H9 (cell line): Measurements from ENCODE around the gene ANO6. TPM values are rescaled to one million over a fixed set of nuclear protein-coding genes. Genes with fewer than 3 reads are reported as not detected.

Experiments used
- DNase-seq: peaks from one replicate; pipeline ENCODE4 v3.0.0-alpha.2; 2017
- H2AFZ ChIP-seq: one replicate; pipeline ENCODE4 v1.6.1; 2013; ENCODE audit warnings: mild to moderate bottlenecking, low read length, control low read depth, moderate library complexity
- H2AK5ac ChIP-seq: 2 replicates; pipeline ENCODE4 v1.6.1; 2013; ENCODE audit warnings: low read length, control low read depth, mixed read lengths; ENCODE audit not compliant: insufficient read length
- H2BK120ac ChIP-seq: one replicate; pipeline ENCODE4 v1.6.1; 2013; ENCODE audit warnings: low read depth, mild to moderate bottlenecking, low read length, control low read depth, inconsistent platforms; ENCODE audit not compliant: poor library complexity, severe bottlenecking
- H2BK12ac ChIP-seq: 2 replicates; pipeline ENCODE4 v1.6.1; 2013; ENCODE audit warnings: low read length, control low read depth, mixed read lengths, low read depth; ENCODE audit not compliant: insufficient read length
- H2BK15ac ChIP-seq: 2 replicates; pipeline ENCODE4 v1.6.1; 2013; ENCODE audit warnings: low read depth, low read length, control low read depth
- H2BK20ac ChIP-seq: one replicate; pipeline ENCODE4 v1.6.1; 2013; ENCODE audit warnings: low read depth, mild to moderate bottlenecking, low read length, control low read depth, inconsistent platforms; ENCODE audit not compliant: poor library complexity, severe bottlenecking
- H2BK5ac ChIP-seq: 2 replicates; pipeline ENCODE4 v1.6.1; 2013; ENCODE audit warnings: low read length, control low read depth, mixed read lengths; ENCODE audit not compliant: insufficient read length
- H3K14ac ChIP-seq: 2 replicates; pipeline ENCODE4 v1.6.1; 2013; ENCODE audit warnings: low read length, control low read depth; ENCODE audit not compliant: insufficient read depth
- H3K18ac ChIP-seq: 2 replicates; pipeline ENCODE4 v1.6.1; 2013; ENCODE audit warnings: low read depth, mild to moderate bottlenecking, mixed read lengths, low read length, control low read depth; ENCODE audit not compliant: insufficient read length
- H3K23ac ChIP-seq: 2 replicates; pipeline ENCODE4 v1.6.1; 2013; ENCODE audit warnings: low read length, control low read depth, mixed read lengths, low read depth; ENCODE audit not compliant: insufficient read length
- H3K23me2 ChIP-seq: 2 replicates; pipeline ENCODE4 v1.6.1; 2013; ENCODE audit warnings: low read depth, mild to moderate bottlenecking, mixed read lengths, low read length, control low read depth; ENCODE audit not compliant: insufficient read length, poor library complexity, severe bottlenecking
- H3K27ac ChIP-seq: 2 replicates; pipeline ENCODE4 v1.5.1; 2013; ENCODE audit warnings: low read length, control low read depth, mixed read lengths, low read depth; ENCODE audit not compliant: insufficient read length
- H3K27me3 ChIP-seq: 2 replicates; pipeline ENCODE4 v1.6.1; 2013; ENCODE audit warnings: low read length, control low read depth, inconsistent platforms; ENCODE audit not compliant: insufficient read depth
- H3K4ac ChIP-seq: 2 replicates; pipeline ENCODE4 v1.6.1; 2013; ENCODE audit warnings: low read depth, mild to moderate bottlenecking, control low read depth, inconsistent platforms, low read length, moderate library complexity
- H3K4me1 ChIP-seq: 2 replicates; pipeline ENCODE4 v1.6.1; 2013; ENCODE audit warnings: low read length, control low read depth, inconsistent platforms; ENCODE audit not compliant: insufficient read depth
- H3K4me2 ChIP-seq: 2 replicates; pipeline ENCODE4 v1.6.1; 2013; ENCODE audit warnings: low read length, control low read depth, mixed read lengths; ENCODE audit not compliant: insufficient read length, insufficient read depth
- H3K56ac ChIP-seq: 2 replicates; pipeline ENCODE4 v1.6.1; 2013; ENCODE audit warnings: low read depth, mild to moderate bottlenecking, mixed read lengths, low read length, control low read depth; ENCODE audit not compliant: insufficient read length
- H3K79me1 ChIP-seq: 2 replicates; pipeline ENCODE4 v1.6.1; 2013; ENCODE audit warnings: low read depth, mild to moderate bottlenecking, moderate library complexity, low read length, control low read depth, inconsistent platforms; ENCODE audit not compliant: insufficient read depth, poor library complexity, severe bottlenecking
- H3K79me2 ChIP-seq: 2 replicates; pipeline ENCODE4 v1.6.1; 2013; ENCODE audit warnings: low read length, control low read depth, inconsistent platforms; ENCODE audit not compliant: insufficient read depth
- H3K9ac ChIP-seq: 2 replicates; pipeline ENCODE4 v1.6.1; 2013; ENCODE audit warnings: low read length, control low read depth, mixed read lengths; ENCODE audit not compliant: insufficient read length; ENCODE audit errors: extremely low read depth
- H3K9me3 ChIP-seq: one replicate; pipeline ENCODE4 v1.6.1; 2013; ENCODE audit warnings: low read depth, low read length, inconsistent platforms; ENCODE audit not compliant: control insufficient read depth
- H3T11ph ChIP-seq: one replicate; pipeline ENCODE4 v1.6.1; 2013; ENCODE audit warnings: mild to moderate bottlenecking, low read length, control low read depth, inconsistent platforms
- H4K20me1 ChIP-seq: one replicate; pipeline ENCODE4 v1.6.1; 2013; ENCODE audit not compliant: control insufficient read depth, insufficient read length, insufficient read depth
- H4K5ac ChIP-seq: 2 replicates; pipeline ENCODE4 v1.6.1; 2013; ENCODE audit warnings: low read depth, mild to moderate bottlenecking, mixed read lengths, low read length, control low read depth; ENCODE audit not compliant: insufficient read length
- H4K8ac ChIP-seq: replicated peaks from 2 replicates; pipeline ENCODE4 v1.6.1; 2013; ENCODE audit warnings: low read length, control low read depth, mixed read lengths, low read depth; ENCODE audit not compliant: insufficient read length
- H4K91ac ChIP-seq: 2 replicates; pipeline ENCODE4 v1.6.1; 2013; ENCODE audit warnings: low read depth, mild to moderate bottlenecking, moderate library complexity, mixed read lengths, low read length, control low read depth; ENCODE audit not compliant: insufficient read length
- H3K27ac Mint-ChIP-seq, 3 experiments: 2 replicates in 2 of 3; 3 replicates in 1 of 3; pipeline ENCODE4 v1.8.0; 2020 to 2021; ENCODE audit warnings: mixed read lengths in 3 of 3, mild to moderate bottlenecking in 1 of 3, moderate library complexity in 1 of 3
- H3K27me3 Mint-ChIP-seq: 2 replicates; pipeline ENCODE4 v1.8.0; 2021; ENCODE audit warnings: low read depth, mild to moderate bottlenecking, moderate library complexity, mixed read lengths
- H3K36me3 Mint-ChIP-seq, 3 experiments: 2 replicates in 2 of 3; 3 replicates in 1 of 3; pipeline ENCODE4 v1.8.0; 2020 to 2021; ENCODE audit warnings: low read depth in 3 of 3, mixed read lengths in 3 of 3; ENCODE audit not compliant: insufficient read depth in 1 of 3
- H3K4me1 Mint-ChIP-seq, 2 experiments: 2 replicates each; pipeline ENCODE4 v1.8.0; 2020; ENCODE audit warnings: mixed read lengths in 2 of 2
- H3K4me3 Mint-ChIP-seq, 2 experiments: 2 replicates in 1 of 2; 3 replicates in 1 of 2; pipeline ENCODE4 v1.8.0; 2020 to 2021; ENCODE audit warnings: mild to moderate bottlenecking in 2 of 2, mixed read lengths in 2 of 2, moderate library complexity in 1 of 2
- H3K9me3 Mint-ChIP-seq, 2 experiments: 2 replicates in 1 of 2; 3 replicates in 1 of 2; pipeline ENCODE4 v1.8.0; 2020; ENCODE audit warnings: mild to moderate bottlenecking in 2 of 2, mixed read lengths in 2 of 2, moderate library complexity in 1 of 2
- WGBS: extraction: QIAGEN DNeasy Blood & Tissue Kit; methylation state at CpG from one replicate; pipeline ENCODE4 v1.1.7; 2013; ENCODE audit warnings: missing lambda C conversion rate, low lambda C conversion rate, mixed read lengths; ENCODE audit not compliant: insufficient read length; ENCODE audit errors: extremely low coverage; 5-methylcytosine and 5-hydroxymethylcytosine counted together
- total RNA-seq: library from RNA; stranded (reverse); gene quantifications from 2 replicates; pipeline ENCODE4 v1.2.1, GENCODE V29; 2021
- TF ChIP-seq, protein P1 (sequence below): fragments of 200-600 bp; sonication (generic); conservative IDR thresholded peaks from 3 replicates; pipeline ENCODE4 v1.8.0; 2021; ENCODE audit warnings: antibody characterized with exemption, mild to moderate bottlenecking

The ANO6 gene
- total RNA-seq, 1 experiment from 2014 or later = 24.3 TPM

GRCh38 chr12:45278447-45278846, 62.6 kb downstream of the ANO6 start:
- Histone ChIP-seq H3K27ac (no peak overlapping the region), H3K18ac (no peak overlapping the region), H3K14ac (no peak overlapping the region), H4K8ac (no peak overlapping the region), H3K79me1 (peaks cover 11% of the 10 kb centered on the region), H2BK120ac (no peak overlapping the region), H3K4ac (no peak overlapping the region), H2AK5ac (no peak overlapping the region), H4K5ac (no peak overlapping the region), H3K4me1 (no peaks in the 10 kb centered on the region), H3K79me2 (peaks cover 2% of the 10 kb centered on the region; the same call in 1 of the 2 replicates), H3K4me2 (no peak overlapping the region), H2BK15ac (no peak overlapping the region), H4K91ac (no peak overlapping the region), H3K27me3 (no peaks in the 10 kb centered on the region), H3K23me2 (no peaks in the 10 kb centered on the region), H3K56ac (no peak overlapping the region), H4K20me1 (no peaks in the 10 kb centered on the region), H3K9ac (no peak overlapping the region), H2BK5ac (no peak overlapping the region), H3K23ac (no peak overlapping the region), H2AFZ (no peak overlapping the region), H2BK20ac (no peak overlapping the region), H2BK12ac (no peak overlapping the region), H3T11ph (no peak overlapping the region), H3K9me3 (no peaks in the 10 kb centered on the region)
- no CpG with 5 or more reads among the region's 1 CpG for WGBS
- peaks cover 9 to 11% of the 10 kb centered on the region in 2 experiments for H3K4me1 Mint-ChIP-seq
- H3K36me3 Mint-ChIP-seq = peaks cover 7 to 11% (median 8%) of the 10 kb centered on the region in 3 experiments
- TF ChIP-seq, protein P1, sequence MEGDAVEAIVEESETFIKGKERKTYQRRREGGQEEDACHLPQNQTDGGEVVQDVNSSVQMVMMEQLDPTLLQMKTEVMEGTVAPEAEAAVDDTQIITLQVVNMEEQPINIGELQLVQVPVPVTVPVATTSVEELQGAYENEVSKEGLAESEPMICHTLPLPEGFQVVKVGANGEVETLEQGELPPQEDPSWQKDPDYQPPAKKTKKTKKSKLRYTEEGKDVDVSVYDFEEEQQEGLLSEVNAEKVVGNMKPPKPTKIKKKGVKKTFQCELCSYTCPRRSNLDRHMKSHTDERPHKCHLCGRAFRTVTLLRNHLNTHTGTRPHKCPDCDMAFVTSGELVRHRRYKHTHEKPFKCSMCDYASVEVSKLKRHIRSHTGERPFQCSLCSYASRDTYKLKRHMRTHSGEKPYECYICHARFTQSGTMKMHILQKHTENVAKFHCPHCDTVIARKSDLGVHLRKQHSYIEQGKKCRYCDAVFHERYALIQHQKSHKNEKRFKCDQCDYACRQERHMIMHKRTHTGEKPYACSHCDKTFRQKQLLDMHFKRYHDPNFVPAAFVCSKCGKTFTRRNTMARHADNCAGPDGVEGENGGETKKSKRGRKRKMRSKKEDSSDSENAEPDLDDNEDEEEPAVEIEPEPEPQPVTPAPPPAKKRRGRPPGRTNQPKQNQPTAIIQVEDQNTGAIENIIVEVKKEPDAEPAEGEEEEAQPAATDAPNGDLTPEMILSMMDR = no peak
- H3K4me3 Mint-ChIP-seq = no peak overlapping the region
- no peaks in the 10 kb centered on the region for H3K27me3 Mint-ChIP-seq
- peak overlapping the region in 2 of 3 experiments; percentile 2 to 24; a peak in 3 of 7 replicates for H3K27ac Mint-ChIP-seq
- no peaks in the 10 kb centered on the region for H3K9me3 Mint-ChIP-seq
- no peak for DNase-seq
